D721Med (cell line): Measurements from ENCODE around the gene STX3.

Source experiments
- DNase-seq: peaks from one replicate; pipeline ENCODE4 v3.0.0; 2011; ENCODE audit warnings: low spot score; ENCODE audit not compliant: insufficient read length
- FAIRE-seq: peaks from 2 replicates; lab custom pipeline; 2011; peaks lifted over from hg19 to GRCh38; lab: Jason Lieb, UNC
- CTCF ChIP-seq: IDR thresholded peaks from 2 replicates; pipeline ENCODE4 v1.5.1; 2012; ENCODE audit warnings: mild to moderate bottlenecking, control low read depth; ENCODE audit not compliant: insufficient read depth; ENCODE audit errors: missing control alignments

STX3 gene

GRCh38 chr11:59854871-59855270, 99.7 kb downstream of the STX3 start:
- DNase-seq (no peak), FAIRE-seq (no peak)
- no peak for TF ChIP-seq CTCF
